HEK293T (cell line): ENCODE results near the gene INKA2.

Source experiments
- BHLHE40 ChIP-seq: fragments of 450-650 bp; IDR thresholded peaks from 2 replicates; pipeline ENCODE4 v1.6.1; 2016; ENCODE audit warnings: mild to moderate bottlenecking, moderate library complexity, borderline replicate concordance
- CTBP1 ChIP-seq: fragments of 450-650 bp; IDR thresholded peaks from 2 replicates; pipeline ENCODE4 v1.6.1; 2016; ENCODE audit warnings: borderline replicate concordance
- L3MBTL2 ChIP-seq: fragments of 450-650 bp; conservative IDR thresholded peaks from 2 replicates; pipeline ENCODE4 v1.6.1; 2016; ENCODE audit warnings: mild to moderate bottlenecking
- LEF1 ChIP-seq: fragments of 450-650 bp; IDR thresholded peaks from 2 replicates; pipeline ENCODE4 v1.6.1; 2017; ENCODE audit warnings: mild to moderate bottlenecking, borderline replicate concordance

DNA sequence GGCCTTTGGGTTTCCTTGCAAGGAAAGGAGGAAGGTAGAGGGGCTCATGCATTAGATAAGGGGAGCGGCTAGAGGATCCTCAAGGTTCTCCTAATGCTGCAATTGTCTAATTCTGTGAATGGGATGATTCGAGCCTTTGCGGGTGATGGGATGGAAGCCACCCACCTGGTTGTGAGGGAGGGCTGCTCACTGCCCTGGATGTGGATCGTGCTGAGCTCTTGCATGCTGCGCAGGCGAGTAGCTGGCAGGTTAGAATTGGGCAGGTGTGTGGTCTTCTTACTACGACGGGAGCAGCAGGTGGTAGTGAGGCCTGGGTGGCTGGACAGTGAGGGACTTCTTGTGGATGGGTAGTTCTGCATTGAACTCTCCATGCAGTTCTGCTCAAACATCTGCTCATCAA is 37.7 kb upstream of the INKA2 start:
- no peak for TF ChIP-seq CTBP1
- TF ChIP-seq L3MBTL2, result no peak
- TF ChIP-seq LEF1, result no peak
- TF ChIP-seq BHLHE40, result no peak
